ENCODE data around the gene ACTL7A.
"Not testable (repeated sequence)": the region's sequence is repeated elsewhere in the genome, so short reads cannot be mapped to it uniquely, and the experiment has no call there.

The ACTL7A gene

GRCh38 chr9:108861997-108862396, at the start of gene ACTL7A:
ACTL7A (plus strand) TSS chr9:108862266; CDS start chr9:108862323, 57 bp downstream.
- no peak for DNase-seq

GRCh38 chr9:108812396-108813025, 49.6 kb upstream of the ACTL7A start:
- no peak for DNase-seq

GRCh38 chr9:108813951-108814601, 48.0 kb upstream of the ACTL7A start:
- DNase-seq, result no peak

GRCh38 chr9:108815156-108815555, 46.9 kb upstream of the ACTL7A start:
- no peak for DNase-seq

GRCh38 chr9:108816037-108816436, 46.0 kb upstream of the ACTL7A start:
- DNase-seq, result no peak

GRCh38 chr9:108823829-108824228, 38.2 kb upstream of the ACTL7A start:
- no peak for DNase-seq

- no peak for DNase-seq
Measured at GRCh38 chr9:108830272-108830671, 31.8 kb upstream of the ACTL7A start.

GRCh38 chr9:108831496-108832178, 30.4 kb upstream of the ACTL7A start:
- DNase-seq, result no peak

- DNase-seq, result no peak
Measured at GRCh38 chr9:108832179-108832500, 29.9 kb upstream of the ACTL7A start.

- no peak for DNase-seq
Measured at GRCh38 chr9:108834959-108835665, 27.0 kb upstream of the ACTL7A start.

- DNase-seq, result no peak
Measured at GRCh38 chr9:108835831-108836230, 26.2 kb upstream of the ACTL7A start.

- DNase-seq, result no peak
Measured at GRCh38 chr9:108836319-108836718, 25.7 kb upstream of the ACTL7A start.

GRCh38 chr9:108836781-108837180, 25.3 kb upstream of the ACTL7A start:
- no peak for DNase-seq

- DNase-seq, result no peak
Measured at GRCh38 chr9:108837530-108837929, 24.5 kb upstream of the ACTL7A start.

GRCh38 chr9:108838017-108838416, 24.0 kb upstream of the ACTL7A start:
- DNase-seq, result no peak

- DNase-seq, result not testable (repeated sequence)
Measured at GRCh38 chr9:108839561-108839960, 22.5 kb upstream of the ACTL7A start.

- DNase-seq, result no peak
Measured at GRCh38 chr9:108842610-108843295, 19.3 kb upstream of the ACTL7A start.

GRCh38 chr9:108844391-108844790, 17.7 kb upstream of the ACTL7A start:
- DNase-seq, result no peak

GRCh38 chr9:108844856-108845255, 17.2 kb upstream of the ACTL7A start:
- DNase-seq, result no peak

- DNase-seq, result no peak
Measured at GRCh38 chr9:108845507-108845906, 16.6 kb upstream of the ACTL7A start.

GRCh38 chr9:108845947-108846346, 16.1 kb upstream of the ACTL7A start:
- DNase-seq, result no peak

- DNase-seq, result not testable (repeated sequence)
Measured at GRCh38 chr9:108848296-108848695, 13.8 kb upstream of the ACTL7A start.

- no peak for DNase-seq
Measured at GRCh38 chr9:108850293-108850897, 11.7 kb upstream of the ACTL7A start.
